NCI-H446 (cell line): ENCODE measurements around the gene REXO4.
A peak's percentile ranks its signal among the peaks of the same experiment; 100 is the strongest.

Source experiments
- DNase-seq, 2 experiments: peaks; one replicate each; lab custom pipeline; 2025; lab: John Stamatoyannopoulos, UW

Gene REXO4

GRCh38 chr9:133369422-133369821 lies 48.4 kb downstream of the REXO4 start:
- no peak for DNase-seq

DNA sequence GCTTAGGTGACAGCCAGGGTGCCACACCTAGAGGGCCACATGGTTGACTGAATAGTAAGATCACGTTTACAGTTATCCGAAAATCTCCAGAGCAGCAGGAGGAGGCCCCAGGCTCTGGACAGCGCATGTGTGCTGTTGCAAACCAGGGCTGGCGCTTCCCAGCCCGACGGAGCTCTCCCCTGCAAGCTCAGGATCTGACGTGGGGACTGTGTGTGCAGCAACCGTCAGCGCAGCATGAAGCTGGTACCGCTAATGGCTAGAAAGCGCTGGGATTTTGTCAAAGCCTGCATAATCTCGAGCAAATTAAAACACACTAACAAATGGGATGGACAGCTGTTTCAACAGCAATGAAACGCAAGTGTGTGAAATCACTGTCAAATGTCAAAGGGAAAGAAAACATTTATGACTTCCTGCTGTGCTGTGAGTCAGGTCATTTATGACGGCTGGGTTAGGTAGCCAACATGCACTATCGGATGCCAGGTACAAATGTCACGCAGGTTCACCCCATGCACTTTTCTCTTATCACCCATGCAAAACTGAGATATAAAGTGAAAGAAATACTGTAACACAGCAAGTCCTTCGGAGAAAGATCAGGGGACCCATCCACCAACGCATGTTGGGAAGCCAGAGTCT lies 49.4 kb downstream of the REXO4 start:
- no peak for DNase-seq

DNA sequence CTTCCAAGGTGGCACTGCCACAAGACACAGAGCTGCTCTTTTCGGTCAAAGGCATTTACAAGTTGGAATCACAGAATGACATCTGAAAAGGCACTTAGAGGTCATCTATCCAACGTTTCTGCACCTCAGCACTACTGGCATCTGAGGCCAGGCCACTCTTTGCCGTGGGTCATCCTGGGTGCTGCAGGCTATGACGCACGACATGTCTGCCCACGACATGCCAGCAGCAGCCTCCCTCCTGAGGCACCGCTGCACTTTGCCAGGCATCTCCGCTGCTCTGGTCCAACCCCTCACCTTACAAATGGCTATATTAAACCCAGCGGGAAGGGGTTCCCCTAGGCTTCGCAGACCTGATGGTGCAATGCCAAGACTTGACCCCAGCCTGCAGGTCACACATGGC lies 50.0 kb downstream of the REXO4 start:
- no peak for DNase-seq

- no peak for DNase-seq
Observed at GRCh38 chr9:133367221-133367620, 50.6 kb downstream of the REXO4 start.

- DNase-seq: no peak
Observed at GRCh38 chr9:133366435-133366834, 51.4 kb downstream of the REXO4 start.

DNA sequence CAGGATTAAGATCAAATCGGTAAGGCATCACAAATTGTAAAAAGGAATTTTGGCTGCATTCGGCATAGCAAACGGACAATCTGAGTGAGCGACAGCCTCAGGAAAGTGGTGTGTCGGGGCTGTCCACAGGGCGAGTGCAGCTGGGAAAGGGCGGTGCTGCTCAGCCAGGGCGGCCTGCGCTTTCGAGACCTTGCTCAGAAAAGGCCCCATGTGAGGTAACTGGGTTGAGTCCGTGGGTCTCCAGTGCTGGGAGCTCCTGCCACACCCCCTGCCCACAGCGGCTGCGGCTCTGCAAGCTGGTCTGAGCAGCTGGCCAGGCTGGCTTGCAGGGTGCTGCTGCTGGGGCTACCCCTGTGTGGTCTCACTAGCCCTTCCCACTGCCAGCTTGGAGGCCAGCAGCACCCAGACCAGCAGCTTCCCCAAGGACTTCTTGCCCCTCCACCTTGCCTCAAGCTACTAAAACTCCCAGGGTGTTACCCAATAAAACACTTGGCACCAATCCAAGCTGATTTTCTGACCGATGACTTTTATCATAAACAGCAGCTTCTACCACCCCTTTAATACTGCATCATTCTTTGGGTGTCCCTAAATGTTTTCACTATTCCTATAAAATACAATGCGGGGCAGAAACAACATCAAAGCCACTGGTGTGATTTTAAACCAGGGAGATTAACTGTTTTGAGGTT lies 55.3 kb downstream of the REXO4 start:
- no peak for DNase-seq

DNA sequence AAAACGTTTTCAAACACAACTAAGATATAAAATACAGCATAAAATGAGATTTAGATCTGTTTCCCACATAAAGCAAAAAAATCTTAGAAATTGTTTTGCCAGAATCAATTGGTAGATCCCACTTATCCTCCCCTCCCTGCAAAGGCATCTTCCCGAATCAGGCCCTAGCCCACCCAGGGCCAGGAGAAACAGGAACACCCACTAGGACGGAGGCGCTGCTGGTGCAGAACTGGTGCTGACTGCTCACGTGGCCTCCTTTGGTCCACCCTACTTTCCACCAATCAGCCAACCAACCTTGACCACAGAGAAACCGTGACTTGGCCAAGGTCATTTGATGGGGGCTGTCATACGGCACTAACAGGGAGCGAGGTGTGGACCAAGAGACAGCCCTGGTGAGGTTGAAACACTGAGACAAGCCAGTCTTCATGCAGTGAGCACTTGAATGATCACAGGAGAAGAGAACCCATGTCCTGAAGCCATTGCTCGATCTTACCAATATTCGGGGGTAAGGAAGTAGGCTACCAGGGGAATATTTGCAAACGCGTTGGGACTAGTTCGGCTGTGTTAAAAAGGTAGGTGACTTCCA lies 56.2 kb downstream of the REXO4 start:
- no peak for DNase-seq

- no peak for DNase-seq
Observed at GRCh38 chr9:133360400-133361393, 57.1 kb downstream of the REXO4 start.

GRCh38 chr9:133359399-133360175 lies 58.2 kb downstream of the REXO4 start:
- no peak for DNase-seq

DNA sequence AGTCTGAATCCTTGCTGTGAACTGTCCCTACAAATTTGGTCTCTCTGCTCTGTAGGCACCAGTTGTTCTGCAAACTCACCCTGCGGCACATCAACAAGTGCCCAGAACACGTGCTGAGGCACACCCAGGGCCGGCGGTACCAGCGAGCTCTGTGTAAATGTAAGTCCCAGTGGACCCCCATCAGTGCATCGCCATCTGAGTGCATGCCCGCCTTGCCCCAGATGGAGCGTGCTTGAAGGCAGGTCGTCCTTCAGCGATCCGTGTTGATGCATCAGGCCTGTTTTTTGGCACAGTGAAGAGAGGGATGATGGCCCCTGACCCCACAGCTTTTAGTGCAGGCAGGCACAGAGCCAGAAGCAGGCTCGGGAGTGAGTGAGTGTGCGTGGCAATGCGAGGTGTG lies 60.2 kb downstream of the REXO4 start:
- no peak for DNase-seq

DNA sequence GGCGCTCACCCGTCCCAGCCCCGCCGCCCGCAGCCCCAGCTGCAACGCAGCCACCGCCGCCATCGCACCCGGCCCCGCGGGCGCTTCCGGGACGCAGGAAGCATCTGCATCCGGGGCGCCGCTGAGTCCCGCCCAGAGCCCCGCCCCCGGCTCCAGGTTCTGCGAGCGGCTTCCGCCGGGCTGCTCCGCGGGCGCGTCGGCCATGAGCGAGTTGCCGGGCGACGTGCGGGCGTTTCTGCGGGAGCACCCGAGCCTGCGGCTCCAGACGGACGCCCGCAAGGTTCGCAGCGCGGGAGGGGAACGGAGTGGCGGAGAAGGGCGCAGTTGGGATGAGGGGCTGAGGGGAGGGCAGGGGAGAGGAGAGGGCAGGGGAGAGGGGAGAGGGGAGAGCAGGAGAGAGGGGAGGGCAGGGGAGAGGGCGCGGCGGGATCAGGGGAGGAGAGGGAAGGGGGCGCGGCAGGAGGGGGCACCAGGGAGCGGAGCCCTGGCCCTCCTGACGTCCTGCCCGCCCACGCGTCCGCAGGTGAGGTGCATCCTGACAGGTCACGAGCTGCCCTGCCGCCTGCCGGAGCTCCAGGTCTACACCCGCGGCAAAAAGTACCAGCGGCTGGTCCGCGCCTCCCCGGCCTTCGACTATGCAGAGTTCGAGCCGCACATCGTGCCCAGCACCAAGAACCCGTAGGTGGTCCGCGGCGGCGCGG lies 61.3 kb downstream of the REXO4 start, which contains the start of the genes SURF1 and SURF2:
Gene SURF1, minus strand, starts transcription at position 97 of the 701 bp plus-strand sequence. Its CDS starts 34 bp downstream, at position 63.
Gene SURF2, plus strand, starts transcription at position 160 of the 701 bp plus-strand sequence. Its CDS starts 43 bp downstream, at position 203.
- DNase-seq: peak in 1 of 2 experiments; percentile 65
